Measurements from ENCODE around the gene ALOX15.

DNA sequence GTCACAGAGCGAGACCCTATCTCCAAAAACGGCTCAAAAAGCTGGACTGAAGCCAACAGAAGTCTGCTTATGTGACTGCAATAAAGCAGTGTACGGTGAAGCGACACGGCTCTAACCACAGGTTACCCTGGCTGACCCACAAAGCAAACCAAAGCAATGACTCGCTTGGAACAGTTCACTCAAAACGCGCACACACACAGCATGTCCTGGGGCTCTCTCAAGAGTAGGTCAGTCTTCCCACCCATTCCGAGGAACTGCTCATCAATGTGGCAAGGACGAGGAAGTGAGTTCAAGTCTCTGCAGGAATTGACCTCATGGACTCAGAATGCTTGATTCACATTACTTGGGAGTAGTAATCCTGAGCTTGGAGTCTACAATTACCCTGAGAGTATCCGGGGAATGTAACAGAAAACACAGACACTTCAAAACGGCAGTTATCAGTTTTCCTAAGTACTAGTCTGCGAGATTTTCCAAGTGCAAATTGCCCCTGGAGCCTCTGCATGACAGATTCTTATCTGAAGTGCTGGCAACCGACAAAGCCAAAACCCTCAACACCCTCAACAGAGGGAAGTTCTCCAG lies 37.1 kb upstream of the ALOX15 start:
- no peak for TF ChIP-seq EZH2 (IDR thresholded peaks at IDR 0.05; ENCODE audit: borderline replicate concordance, low read depth, low read length, severe bottlenecking)
- TF ChIP-seq, protein P1, sequence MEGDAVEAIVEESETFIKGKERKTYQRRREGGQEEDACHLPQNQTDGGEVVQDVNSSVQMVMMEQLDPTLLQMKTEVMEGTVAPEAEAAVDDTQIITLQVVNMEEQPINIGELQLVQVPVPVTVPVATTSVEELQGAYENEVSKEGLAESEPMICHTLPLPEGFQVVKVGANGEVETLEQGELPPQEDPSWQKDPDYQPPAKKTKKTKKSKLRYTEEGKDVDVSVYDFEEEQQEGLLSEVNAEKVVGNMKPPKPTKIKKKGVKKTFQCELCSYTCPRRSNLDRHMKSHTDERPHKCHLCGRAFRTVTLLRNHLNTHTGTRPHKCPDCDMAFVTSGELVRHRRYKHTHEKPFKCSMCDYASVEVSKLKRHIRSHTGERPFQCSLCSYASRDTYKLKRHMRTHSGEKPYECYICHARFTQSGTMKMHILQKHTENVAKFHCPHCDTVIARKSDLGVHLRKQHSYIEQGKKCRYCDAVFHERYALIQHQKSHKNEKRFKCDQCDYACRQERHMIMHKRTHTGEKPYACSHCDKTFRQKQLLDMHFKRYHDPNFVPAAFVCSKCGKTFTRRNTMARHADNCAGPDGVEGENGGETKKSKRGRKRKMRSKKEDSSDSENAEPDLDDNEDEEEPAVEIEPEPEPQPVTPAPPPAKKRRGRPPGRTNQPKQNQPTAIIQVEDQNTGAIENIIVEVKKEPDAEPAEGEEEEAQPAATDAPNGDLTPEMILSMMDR (IDR thresholded peaks at IDR 0.05; ENCODE audit: borderline replicate concordance, extremely low read depth, low read length, poor library complexity, severe bottlenecking): no peak
